NCI-H1436 (cell line): ENCODE data around the gene TNK2.
"Not testable (repeated sequence)": the region's sequence is repeated elsewhere in the genome, so short reads cannot be mapped to it uniquely, and the experiment has no call there.

Experiments
- DNase-seq: peaks from one replicate; lab custom pipeline; 2025; lab: John Stamatoyannopoulos, UW

Gene TNK2

DNA sequence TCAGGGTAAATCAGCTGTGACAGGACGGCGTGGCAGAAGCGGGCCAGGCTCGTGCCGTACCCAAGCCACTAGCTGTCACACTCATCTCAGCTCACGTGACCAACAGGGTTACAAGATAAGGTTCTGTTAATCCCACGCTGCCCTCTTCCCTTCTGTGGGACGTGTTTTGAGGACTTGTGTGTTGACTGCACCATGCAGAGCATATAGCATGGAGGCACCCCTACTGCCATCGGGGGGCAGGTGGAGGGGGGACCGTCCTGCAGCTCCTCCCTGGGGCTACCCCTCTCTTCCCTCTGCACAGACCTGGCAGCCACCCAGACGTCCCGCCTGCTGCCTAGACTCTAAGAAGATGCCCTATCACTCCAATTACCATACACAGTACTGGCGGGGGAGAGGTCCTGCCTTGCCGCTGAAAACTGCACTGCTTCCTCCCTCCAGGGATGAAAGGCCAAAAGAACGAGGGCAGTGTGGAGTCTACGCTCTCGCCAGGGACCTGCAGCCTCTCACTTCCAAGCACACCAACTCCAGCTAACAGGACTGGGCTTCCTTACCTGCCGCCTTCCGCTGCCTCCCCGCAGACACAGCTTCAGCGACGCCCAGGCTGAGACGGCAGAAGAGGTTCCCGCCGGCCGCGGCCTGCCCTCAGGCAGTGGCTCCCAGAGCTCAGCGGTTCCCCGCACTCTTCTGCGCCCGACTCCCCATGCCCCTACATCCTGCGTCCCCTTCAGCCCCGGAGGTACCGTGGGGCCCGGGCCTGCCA is at the start of gene TNK2:
Gene TNK2 (minus strand): TSS at position 618 of the 760 bp plus-strand sequence. CDS start 19,963 bp downstream, outside the sequence.
- DNase-seq, result peak; percentile 50

DNA sequence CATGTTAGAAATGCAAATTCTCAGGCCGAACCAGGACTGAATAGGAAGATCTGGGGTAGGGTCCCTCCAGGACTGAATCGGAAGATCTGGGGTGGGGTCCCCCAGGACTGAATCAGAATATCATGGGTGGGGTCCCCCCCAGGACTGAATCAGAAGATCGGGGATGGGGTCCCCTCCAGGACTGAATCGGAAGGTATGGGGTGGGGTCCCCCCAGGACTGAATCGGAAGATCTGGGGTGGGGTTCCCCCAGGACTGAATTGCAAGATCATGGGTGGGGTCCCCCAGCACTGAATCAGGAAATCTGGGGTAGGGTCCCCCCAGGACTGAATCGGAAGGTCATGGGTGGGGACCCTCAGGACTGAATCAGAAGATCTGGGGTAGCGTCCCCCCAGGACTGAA is 48.2 kb upstream of the TNK2 start:
- no peak for DNase-seq

DNA sequence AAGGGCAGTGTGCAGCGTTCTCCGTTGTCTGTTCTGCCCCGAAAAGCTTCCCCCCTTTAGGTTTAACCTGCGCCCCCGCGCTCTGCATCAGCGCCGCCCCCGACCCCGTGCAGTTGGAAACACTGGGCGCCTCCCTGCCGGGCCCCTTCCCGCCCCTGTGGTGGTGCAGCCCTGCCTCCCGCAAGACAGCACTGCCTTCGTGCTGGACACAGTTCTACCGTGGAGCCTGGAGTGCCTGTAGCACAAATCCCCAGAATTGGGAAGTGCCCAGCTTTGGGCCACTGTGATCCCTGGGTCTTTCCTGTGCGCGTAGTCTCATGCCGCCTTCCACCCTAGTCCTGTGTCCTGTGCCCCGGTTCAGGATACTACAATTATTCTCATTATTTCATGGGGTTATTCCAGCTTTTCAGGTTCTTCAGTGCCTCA is 47.1 kb upstream of the TNK2 start:
- DNase-seq, result not testable (repeated sequence)

DNA sequence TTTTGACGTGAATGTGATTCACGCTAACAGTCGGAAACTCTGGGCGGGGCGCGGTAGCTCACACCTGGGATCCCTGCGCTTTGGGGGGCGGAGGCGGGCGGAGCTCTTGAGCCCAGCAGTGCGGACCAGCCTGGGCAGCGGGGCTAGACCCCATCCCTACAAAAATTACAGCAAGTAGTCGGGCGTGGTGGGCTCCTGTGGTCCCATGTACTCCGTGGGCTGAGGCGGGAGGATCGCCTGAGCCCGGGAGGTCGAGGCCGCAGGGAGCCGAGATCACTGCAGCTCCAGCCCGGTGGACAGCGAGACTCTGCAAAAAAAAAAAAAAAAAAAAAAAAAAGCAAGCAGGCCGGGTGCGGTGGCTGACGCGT is 46.4 kb upstream of the TNK2 start:
- not testable (repeated sequence) for DNase-seq

DNA sequence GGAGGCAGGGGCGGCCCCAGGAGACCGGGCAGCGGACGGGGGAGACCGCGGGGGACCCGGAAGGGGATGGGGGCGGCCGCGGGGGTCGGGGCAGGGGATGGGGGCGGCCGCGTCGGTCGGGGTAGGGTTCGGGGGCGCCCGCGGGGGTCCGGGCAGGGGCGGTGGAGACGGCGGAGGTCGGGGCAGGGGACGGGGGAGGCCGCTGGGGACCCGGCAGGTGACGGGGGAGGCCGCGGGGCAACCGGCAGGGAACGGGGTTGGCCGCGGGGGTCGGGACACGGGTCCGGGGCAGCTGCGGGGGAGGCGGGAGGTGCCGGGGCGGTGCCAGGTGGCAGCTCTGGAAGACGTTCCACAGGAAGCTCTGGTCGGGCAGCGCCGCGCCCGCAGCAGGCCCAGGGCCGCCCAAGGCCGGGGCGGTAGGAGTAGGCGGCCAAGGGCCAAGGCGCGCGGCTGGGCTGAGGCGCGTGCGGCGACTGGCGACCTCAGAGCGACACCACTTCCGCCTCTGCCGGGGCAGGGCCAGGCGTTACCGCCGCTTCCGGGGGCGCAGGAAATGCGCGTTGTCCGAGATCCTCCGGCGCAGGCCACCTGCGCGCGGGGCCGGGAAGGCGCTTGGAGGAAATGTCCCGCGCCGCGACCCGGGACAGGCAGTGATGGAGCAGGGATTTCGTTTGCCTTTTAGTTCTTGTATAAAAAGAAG is 45.9 kb upstream of the TNK2 start:
- DNase-seq, result not testable (repeated sequence)

DNA sequence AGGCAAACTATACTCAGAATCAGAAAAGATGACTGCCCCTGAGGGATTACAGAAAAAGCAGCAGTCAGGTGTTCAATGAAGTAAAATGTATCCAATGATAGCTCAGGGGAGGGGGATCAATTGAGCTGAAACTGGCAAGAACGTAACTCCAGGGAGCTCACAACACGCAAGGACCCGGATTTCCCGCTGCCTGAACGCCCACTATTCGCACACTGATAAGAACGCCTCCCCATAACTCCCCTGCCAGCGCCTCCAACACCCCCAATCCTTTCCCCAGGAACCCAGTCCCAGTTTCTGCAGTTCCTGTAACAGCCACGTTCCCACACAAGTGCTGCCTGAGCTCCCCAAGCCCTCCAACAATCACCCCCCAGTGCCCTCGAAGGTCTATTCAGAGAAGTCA is 44.2 kb upstream of the TNK2 start:
- not testable (repeated sequence) for DNase-seq

- DNase-seq, result not testable (repeated sequence)
Measured at GRCh38 chr3:195951443-195952177, 43.3 kb upstream of the TNK2 start.

- not testable (repeated sequence) for DNase-seq
Measured at GRCh38 chr3:195950731-195951130, 42.4 kb upstream of the TNK2 start.

DNA sequence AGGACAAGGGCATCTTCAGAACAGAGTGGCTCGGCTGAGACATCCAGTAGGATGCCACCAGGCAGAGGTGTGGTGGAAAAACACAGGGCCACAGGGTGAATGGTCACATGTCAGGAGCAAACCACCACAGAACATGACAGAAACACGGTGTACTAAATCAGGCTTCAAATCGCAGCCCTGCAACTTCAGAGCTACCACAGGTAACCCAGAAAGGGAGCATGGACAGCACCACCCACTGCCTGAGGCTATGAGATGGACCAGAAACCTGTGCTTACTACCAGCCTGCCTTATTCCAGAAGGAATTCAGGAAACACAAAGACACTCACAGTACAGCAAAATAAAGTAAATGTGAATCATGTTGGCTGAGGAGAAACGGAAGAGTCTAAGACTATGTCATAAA is 41.8 kb upstream of the TNK2 start:
- DNase-seq, result not testable (repeated sequence)

DNA sequence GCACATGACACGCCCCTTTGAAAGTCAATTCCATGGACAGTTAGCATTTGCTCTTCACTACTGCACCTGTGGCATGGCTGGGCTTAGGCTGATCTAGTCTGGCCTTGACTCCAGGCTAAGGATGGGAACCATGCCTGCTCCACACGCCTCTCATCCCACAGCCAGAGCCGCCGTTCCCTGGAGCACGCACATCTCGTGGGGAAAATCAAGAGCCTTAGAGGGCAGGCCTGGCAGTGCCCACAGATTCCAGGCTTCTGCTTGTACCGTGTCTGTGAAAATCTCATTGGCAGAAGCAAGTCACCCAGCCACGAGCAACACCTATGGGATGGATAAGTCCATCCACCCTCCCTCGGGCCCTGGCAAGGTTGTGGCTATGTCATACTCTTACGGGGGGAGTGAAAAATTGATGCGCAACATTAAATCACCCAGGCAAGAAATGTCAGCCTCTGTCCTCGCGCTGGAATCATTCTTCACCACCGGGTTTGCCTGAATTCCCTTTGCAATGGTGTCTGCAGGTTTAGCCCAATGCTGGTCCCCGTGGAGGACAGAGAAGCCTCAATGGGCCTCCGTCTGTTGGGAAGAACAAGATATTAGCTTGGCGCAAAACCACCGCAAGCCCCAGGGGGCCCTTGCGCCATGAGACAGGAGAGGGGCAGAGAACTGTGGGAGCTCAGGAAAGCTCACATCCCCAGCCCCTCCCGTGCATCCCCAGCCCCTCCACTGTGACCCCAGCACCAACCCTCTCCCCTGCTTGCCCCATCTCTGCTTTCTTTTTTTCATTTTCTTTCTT is 38.8 kb upstream of the TNK2 start:
- not testable (repeated sequence) for DNase-seq

DNA sequence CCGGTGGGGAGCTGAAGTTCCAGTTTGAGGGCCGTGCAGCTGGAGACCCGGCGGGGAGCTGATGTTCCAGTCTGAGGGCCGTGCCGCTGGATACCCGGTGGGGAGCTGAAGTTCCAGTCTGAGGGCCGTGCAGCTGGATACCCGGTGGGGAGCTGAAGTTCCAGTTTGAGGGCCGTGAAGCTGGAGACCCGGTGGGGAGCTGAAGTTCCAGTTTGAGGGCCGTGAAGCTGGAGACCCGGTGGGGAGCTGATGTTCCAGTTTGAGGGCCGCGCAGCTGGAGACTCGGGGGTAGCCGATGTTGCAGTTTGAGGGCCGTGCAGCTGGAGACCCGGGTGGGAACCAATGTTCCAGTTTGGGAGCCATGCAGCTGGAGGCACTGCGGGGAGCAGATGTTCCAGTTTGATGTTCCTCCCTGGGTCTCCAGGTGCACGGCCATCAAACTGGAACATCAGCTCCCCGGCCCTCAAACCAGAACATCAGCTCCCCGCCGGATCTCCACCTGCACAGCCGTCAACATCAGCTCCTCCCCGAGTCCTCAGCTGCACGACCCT is 33.0 kb upstream of the TNK2 start:
- DNase-seq, result not testable (repeated sequence)

DNA sequence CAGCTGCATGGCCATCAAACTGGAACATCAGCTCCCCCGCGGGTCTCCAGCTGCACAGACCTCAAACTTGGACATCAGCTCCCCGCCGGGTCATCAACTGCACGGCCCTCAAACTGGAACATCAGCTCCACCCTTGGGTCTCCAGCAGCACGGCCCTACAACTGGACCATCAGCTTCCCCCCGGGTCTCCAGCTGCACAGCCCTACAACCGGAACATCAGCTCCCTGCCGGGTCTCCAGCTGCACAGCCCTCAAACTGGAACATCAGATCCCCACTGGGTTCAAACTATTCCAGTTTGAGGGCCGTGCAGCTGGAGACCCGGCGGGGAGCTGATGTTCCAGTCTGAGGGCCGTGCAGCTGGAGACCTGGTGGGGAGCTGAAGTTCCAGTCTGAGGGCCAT is 32.5 kb upstream of the TNK2 start:
- not testable (repeated sequence) for DNase-seq

- DNase-seq, result not testable (repeated sequence)
Measured at GRCh38 chr3:195939526-195940470, 31.4 kb upstream of the TNK2 start.

DNA sequence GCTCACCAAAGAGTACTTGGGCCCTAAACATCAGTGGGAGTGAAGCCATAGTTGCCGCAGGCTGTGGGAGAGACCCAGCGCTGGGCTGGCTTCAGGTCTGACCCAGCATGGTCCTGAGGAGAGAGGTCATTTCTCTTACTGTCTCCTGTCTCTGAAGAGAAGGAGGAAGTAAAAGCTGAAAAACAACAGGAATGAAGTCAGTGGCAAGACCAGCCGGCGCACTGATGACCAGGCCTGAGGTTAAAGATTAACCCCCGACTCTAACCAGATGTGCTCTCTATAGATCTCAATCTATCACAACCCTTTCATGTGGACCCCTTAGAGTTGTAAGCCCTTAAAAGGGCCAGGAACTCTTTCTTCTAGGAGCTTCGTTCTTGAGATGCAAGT is 24.7 kb upstream of the TNK2 start:
- not testable (repeated sequence) for DNase-seq

DNA sequence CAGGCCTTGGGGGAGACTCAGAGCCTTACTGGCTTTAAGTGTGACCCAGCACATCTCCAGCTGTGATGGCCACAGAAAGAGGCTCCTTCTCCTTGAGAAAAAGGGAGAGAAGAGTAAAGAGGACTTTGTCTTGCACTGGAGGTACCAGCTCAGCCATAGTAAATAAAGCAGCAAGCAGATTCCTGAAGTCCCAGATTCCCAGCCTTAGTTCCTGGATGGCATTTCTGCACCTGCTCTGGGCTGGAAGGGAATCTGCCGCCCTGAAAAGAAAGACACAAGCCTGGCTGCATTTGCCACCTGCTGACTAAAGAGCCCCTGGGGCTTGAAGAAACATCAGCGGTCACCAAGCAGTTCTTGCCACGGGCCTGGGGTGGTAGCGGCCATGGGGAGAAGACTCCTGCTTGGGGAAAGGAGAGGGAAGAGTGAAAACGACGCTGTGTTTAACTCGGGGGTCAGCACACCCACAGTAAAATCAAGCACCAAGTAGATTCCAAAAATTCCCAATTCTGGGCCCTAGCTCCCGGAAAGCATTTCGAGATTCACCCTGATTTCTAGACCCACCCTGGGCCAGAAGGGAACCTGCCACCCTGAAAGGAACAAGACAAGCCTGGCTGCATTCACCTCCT is 24.2 kb upstream of the TNK2 start:
- no peak for DNase-seq

GRCh38 chr3:195931582-195932273 is 23.4 kb upstream of the TNK2 start:
- DNase-seq, result no peak

GRCh38 chr3:195929452-195929851 is 21.1 kb upstream of the TNK2 start:
- DNase-seq, result no peak

DNA sequence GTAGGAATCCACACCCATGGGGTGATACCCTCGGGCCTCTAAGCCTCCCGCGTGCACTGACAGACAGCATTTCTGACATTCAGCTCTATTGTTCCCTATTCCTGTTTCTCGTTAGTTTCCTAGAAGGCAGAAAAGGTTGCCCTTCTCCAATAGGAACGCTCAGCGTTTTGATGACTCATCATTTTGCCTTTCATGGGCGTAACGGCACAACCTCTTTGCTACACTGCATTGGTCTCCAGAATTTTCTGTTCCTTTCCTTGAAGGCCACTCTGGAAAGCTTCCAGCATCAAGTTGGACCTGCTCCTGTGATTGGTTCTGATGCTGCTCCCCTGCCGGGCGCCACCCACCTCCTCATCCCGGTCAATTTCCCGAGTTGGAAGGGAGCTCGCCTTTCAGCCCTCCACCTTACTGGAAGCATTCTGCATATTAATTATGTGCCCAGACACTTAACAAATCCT is 13.0 kb upstream of the TNK2 start:
- DNase-seq, result no peak

- no peak for DNase-seq
Measured at GRCh38 chr3:195918176-195918575, 9.8 kb upstream of the TNK2 start.
